Body of pancreas (tissue), 4 donors: ENCODE results near the gene ACAD9.

Experiments used
- POLR2A ChIP-seq, 3 donors: fragments of 450-650 bp; IDR thresholded peaks; one replicate each; pipeline ENCODE4 v1.6.1; 2016; ENCODE audit warnings: antibody characterized with exemption in 3 of 3, mild to moderate bottlenecking in 2 of 3
- TF ChIP-seq, protein P1 (sequence below), 7 experiments: fragments of 450-650 bp in 4 of 7; fragments of 200-600 bp in 3 of 7; sonication (generic) in 3 of 7; IDR thresholded peaks; one replicate each; pipeline ENCODE4 v1.5.1; 2016 to 2019; ENCODE audit warnings: antibody characterized with exemption in 7 of 7

GRCh38 chr3:128861491-128861890, 17.9 kb upstream of the ACAD9 start:
- TF ChIP-seq, protein P1, sequence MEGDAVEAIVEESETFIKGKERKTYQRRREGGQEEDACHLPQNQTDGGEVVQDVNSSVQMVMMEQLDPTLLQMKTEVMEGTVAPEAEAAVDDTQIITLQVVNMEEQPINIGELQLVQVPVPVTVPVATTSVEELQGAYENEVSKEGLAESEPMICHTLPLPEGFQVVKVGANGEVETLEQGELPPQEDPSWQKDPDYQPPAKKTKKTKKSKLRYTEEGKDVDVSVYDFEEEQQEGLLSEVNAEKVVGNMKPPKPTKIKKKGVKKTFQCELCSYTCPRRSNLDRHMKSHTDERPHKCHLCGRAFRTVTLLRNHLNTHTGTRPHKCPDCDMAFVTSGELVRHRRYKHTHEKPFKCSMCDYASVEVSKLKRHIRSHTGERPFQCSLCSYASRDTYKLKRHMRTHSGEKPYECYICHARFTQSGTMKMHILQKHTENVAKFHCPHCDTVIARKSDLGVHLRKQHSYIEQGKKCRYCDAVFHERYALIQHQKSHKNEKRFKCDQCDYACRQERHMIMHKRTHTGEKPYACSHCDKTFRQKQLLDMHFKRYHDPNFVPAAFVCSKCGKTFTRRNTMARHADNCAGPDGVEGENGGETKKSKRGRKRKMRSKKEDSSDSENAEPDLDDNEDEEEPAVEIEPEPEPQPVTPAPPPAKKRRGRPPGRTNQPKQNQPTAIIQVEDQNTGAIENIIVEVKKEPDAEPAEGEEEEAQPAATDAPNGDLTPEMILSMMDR (IDR thresholded peaks at IDR 0.05) = no peak
- no peak for TF ChIP-seq POLR2A (IDR thresholded peaks at IDR 0.05)
